Measurements from ENCODE around the gene FOS.
"Not testable (repeated sequence)": the region's sequence is repeated elsewhere in the genome, so short reads cannot be mapped to it uniquely, and the experiment has no call there.

FOS gene

DNA sequence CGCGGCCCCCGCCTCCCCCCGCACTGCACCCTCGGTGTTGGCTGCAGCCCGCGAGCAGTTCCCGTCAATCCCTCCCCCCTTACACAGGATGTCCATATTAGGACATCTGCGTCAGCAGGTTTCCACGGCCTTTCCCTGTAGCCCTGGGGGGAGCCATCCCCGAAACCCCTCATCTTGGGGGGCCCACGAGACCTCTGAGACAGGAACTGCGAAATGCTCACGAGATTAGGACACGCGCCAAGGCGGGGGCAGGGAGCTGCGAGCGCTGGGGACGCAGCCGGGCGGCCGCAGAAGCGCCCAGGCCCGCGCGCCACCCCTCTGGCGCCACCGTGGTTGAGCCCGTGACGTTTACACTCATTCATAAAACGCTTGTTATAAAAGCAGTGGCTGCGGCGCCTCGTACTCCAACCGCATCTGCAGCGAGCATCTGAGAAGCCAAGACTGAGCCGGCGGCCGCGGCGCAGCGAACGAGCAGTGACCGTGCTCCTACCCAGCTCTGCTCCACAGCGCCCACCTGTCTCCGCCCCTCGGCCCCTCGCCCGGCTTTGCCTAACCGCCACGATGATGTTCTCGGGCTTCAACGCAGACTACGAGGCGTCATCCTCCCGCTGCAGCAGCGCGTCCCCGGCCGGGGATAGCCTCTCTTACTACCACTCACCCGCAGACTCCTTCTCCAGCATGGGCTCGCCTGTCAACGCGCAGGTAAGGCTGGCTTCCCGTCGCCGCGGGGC lies at the start of gene FOS:
Gene FOS (plus strand): TSS at position 407 of the 731 bp plus-strand sequence. CDS start 155 bp downstream, at position 562.
- peak; percentile 97 for DNase-seq

- no peak for DNase-seq
These were observed 48.9 kb upstream of the FOS start for GRCh38 chr14:75229661-75230139.

DNA sequence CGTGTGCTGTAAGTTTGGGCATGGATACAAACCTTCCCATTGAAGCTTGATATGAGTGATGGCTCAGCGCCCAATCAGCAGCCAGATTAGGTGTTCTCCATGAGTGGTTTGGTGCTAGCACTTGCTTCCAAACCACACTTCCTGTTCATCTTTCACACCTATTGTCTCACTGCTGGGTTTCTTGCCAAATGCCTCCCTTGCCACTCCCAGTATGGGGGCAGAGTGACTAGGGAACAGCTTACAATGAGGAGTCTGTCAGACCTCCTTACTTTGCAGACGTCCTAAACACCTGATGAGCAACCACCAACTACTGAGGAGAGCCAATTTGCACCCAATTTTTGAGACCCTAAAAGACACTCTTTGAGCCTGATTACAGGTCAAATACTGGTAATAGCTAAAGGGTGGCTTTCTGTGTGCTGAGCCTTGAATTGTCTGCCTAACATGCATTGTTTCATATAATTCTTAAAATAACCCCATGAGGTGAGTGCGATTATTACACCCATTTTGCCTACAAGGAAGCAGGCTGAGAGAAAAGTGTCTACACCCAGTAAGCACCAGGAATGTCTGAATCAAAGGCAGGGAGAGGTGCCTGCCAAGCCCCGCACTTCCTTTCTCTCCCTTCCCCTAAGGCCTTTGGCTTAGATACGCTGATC lies 48.4 kb upstream of the FOS start:
- peak; percentile 88 for DNase-seq

DNA sequence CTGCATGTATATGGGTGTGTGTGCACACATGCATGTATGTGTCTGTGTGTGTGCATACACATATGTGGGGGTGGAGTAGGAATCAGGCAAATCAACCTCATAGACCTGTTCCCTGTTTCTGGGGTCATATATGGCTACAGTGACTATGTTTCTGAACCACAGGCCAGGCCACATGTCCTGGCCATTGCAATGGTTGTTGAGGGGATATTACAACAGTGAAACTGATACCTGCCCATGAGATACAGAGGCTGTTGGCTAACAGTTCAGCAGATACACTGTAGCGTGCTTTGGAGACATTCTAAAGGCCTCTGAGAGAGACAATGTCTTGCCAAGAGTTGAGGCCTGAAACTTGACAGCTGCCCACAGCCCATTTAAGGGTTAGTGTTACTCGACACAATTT lies 47.3 kb upstream of the FOS start:
- DNase-seq = no peak

DNA sequence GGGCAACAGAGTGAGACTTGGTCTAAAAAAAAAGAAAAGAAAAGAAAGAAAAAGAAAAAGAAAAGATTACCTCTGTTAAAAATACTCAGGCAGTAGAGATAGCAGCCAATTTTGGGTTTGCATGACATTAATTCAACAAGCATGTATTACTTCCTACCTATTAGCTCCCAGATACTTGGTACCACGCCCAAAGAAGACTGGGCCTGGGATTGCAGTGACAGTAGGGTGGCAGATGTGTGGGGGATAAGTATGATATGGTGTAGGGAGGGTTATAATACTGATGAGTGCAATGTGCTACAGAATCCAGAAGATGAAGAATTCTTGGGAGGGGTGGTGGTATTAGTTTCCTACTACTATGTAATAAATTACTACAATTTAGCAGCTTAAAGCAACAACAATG lies 46.4 kb upstream of the FOS start:
- no peak for DNase-seq

- DNase-seq = no peak
These were observed 46.0 kb upstream of the FOS start for GRCh38 chr14:75232597-75232996.

GRCh38 chr14:75234173-75235115 lies 44.2 kb upstream of the FOS start:
- DNase-seq = no peak

- DNase-seq = not testable (repeated sequence)
These were observed 43.4 kb upstream of the FOS start for GRCh38 chr14:75235198-75235597.

DNA sequence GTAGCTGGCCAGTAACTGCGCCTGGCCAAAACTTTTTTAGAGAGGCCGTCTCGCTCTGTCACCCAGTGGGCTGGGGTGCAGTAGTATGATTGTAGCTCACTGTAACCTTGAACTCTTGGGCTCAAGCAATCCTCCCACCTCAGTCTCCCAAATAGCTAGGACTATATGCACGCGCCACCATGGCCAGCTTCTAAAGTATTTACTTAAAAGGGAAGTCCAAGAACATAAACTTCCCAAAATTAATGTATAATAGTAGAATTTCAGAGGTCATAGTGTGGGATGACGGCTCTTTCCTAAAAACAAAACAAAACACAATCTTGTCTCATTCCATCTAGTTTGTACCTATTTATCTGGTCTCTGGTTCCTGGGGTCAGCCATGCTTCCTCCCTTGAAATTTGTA lies 42.2 kb upstream of the FOS start:
- DNase-seq = no peak

GRCh38 chr14:75236901-75237419 lies 41.7 kb upstream of the FOS start:
- DNase-seq = no peak

DNA sequence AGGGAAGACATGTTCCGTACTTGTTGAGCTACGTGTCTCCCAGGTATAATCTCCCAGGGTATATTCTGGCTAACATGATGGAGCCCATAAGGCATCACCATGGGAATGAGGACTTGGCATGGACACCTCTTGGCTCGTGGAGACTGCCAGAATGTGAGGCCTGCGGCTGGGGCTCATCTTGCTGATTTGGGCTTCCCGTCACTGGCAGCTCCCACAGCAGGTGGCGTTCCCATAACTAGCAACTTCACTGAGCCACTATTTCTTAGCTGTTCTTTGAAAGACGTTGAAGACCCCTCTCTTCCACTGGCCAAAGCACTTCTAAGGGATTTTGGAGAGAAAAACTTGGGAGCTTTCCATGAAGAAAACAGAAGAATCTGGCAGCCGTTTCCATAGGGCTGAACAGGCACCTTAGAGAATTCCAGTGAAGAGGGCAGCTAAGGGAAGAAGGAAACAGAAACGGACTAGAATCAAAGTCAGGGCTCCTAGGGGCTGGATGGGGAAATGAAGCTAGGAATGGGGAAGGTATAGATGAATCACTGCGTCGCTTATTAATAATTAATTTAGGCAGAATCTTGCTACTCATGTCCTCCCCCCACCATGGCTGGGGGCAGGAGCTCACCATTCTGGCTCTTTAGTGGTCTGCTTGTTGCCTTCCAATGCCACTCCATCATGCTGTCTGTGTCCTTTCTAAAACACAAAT lies 39.7 kb upstream of the FOS start:
- no peak for DNase-seq

- DNase-seq = no peak
These were observed 37.8 kb upstream of the FOS start for GRCh38 chr14:75240781-75241180.

DNA sequence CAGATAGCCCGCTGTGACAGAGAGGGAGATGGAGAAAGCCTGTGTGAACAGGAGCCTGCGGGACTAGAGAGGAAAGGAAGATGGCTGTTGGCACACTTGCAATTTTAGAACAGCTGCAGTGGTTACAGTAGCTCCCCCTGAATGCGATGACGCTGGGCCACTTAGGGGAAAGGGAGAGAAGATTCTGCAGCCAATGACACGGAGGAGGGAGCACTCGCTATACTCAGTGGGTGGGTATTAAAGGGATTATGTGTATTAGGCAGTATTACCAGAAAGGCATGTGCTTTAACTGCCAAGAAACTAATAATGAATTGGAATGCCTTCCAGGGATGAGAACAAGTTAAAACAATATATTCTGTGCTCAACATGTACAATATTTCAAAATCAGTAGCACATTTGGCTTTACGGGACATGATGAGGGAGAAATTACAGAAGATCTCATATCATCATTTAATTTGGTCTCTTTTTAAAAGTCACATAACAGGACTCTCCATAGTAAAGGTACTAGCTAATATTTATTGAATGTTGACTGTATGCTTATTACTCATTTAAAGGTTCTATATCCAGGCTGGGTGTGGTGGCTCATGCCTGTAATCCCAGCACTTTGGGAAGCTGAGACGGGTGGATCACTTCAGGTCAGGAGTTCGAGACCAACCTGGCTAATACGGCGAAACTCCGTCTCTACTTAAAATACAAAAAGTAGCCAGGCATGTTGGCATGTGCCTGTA lies 35.9 kb upstream of the FOS start:
- DNase-seq = peak; percentile 81

DNA sequence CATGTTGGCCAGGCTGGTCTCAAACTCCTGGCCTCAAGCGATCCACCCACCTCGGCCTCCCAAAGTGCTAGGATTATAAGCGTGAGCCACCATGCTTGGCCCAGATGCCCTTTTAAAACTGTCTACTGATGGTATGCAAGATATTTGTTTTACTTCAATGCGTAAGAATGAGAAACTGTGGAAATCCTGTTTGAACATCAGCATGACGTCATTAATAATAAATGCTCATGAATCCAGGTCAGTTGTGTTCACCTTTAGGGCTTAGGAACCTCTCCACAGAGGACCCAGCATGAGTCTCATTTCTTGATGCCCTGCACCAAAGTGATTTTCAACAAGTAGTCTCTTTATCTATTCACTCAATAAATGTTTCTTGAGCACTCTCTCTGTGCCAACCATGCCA lies 34.5 kb upstream of the FOS start:
- no peak for DNase-seq

DNA sequence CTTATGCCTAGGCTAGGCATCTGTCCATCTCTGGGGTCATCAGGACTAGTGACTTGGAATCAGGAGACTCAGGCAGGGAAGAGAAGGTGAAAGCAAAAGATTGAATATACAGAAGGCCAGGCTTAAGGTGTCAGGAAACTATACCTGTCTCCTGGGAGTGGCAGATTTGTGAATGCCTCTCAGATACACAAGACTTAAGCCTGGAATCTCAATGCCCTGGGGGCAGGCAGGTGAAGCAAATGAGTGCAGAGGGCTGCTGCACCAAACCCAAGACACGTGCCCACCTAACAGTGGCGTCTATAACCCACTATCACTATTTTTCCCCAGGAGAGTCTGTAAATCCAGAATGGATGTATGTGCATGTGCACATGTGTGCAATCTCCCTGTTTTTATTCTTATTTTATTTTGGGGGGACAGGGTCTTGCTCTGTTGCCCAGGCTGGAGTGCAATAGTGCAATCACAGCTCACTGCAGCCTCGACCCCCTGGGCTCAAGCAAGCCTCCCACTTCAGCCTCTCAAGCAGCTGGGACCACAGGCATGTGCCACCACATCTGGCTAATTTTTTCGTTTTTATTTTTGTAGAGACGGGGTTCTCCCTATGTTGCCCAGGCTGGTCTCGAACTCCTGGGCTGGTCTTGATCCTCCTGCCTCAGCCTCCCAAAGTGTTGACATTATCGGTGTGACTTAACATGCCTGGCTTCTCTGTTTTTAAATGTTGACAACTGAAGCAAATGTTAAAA lies 31.9 kb upstream of the FOS start:
- peak; percentile 58 for DNase-seq

DNA sequence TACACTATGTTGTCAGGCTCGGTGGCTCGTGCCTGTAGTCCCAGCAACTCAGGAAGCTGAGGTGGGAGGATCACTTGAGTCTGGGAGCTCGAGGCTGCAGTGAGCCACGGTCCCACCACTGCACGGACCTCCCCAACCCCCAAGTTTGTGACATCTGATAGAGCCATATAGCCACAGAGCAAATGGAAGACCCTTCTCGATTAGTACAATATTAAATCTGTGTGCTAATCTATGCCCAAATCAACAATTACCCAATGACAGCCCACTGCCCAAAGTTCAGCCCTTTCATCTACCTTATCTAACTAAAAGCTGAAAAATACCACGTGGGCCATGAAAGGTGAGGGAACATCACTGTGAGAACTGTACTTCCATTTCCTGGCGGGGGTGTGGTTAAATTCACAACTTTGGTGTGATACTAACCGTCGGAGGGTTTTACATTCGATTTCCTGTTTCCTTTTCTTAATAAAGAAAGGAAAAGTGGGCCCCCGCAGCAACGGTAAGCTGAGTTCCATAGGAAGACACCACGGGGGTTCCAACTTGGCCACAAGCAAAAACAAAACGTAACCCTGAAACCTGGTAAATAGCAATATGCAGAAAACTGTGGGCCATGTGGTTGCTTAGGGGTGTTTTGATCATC lies 31.2 kb upstream of the FOS start:
- DNase-seq = no peak

DNA sequence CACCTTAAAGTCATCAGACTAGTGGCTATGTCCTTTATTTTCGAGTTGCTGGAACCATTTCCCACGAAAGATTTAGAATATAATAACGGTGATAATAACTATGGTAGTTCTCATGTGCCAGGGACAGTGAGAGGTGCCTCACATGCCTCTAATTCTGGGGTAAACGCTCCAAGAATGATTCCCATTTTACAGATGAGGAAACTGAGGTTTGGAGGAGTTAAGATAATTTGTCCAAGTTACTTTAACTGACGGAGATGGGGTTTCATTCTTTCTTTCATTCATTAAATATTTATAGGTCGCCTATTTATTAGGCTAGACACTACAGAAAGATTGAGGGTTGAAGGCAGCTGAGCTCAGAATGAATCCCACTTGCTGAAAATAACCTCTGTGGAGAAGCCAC lies 30.7 kb upstream of the FOS start:
- DNase-seq = no peak

GRCh38 chr14:75249251-75249957 lies 29.2 kb upstream of the FOS start:
- DNase-seq = peak; percentile 90

GRCh38 chr14:75249958-75250336 lies 28.7 kb upstream of the FOS start:
- DNase-seq = no peak

GRCh38 chr14:75250800-75251199 lies 27.8 kb upstream of the FOS start:
- DNase-seq = no peak

Data from NCI-H69 (cell line).